Gastroesophageal sphincter (tissue), 3 donors: ENCODE results near the gene BANK1.

Experiments
- CTCF ChIP-seq, 4 experiments: fragments of 200-600 bp in 2 of 4; fragments of 450-650 bp in 2 of 4; sonication (generic) in 1 of 4; IDR thresholded peaks; one replicate each; pipeline ENCODE4 v1.5.1; 2017 to 2019; ENCODE audit warnings: antibody characterized with exemption in 4 of 4, mild to moderate bottlenecking in 2 of 4, moderate library complexity in 2 of 4
- EP300 ChIP-seq: sonication (generic); formaldehyde crosslinking; IDR thresholded peaks from one replicate; pipeline ENCODE4 v1.6.1; 2017; ENCODE audit warnings: antibody characterized with exemption, mild to moderate bottlenecking
- POLR2AphosphoS5 ChIP-seq: sonication (generic); formaldehyde crosslinking; IDR thresholded peaks from one replicate; pipeline ENCODE4 v1.6.1; 2017; ENCODE audit warnings: antibody characterized with exemption

GRCh38 chr4:101944649-101945048 is 154.1 kb downstream of the BANK1 start:
- no peak for TF ChIP-seq POLR2AphosphoS5
- no peak for TF ChIP-seq CTCF (IDR thresholded peaks at IDR 0.05)
- no peak for TF ChIP-seq EP300
